Caco-2 (cell line): Measurements from ENCODE around the gene ZBED5. TPM values are rescaled to one million over a fixed set of nuclear protein-coding genes. Genes with fewer than 3 reads are reported as not detected.

Experiments
- BruUV-seq: library from RNA; stranded (reverse); fragments of 400-500 nt; replicated peaks from 2 replicates; lab custom pipeline; 2021; lab: Mats Ljungman, UMichigan
- CTCF ChIA-PET: fragments of 300-600 bp; sonication (Branson Sonifier 250); formaldehyde crosslinking; loops from one replicate; lab custom pipeline; 2022; ENCODE audit warnings: antibody characterized with exemption; lab: Charles Lee
- POLR2A ChIA-PET: fragments of 300-600 bp; sonication (Branson Sonifier 250); formaldehyde crosslinking; loops from one replicate; lab custom pipeline; 2022; ENCODE audit warnings: antibody characterized with exemption; lab: Charles Lee
- DNase-seq, 2 experiments: peaks; one replicate each; pipeline versions ENCODE4 v3.0.0 to v3.0.0-alpha.2; 2020 to 2022
- H3K27me3 ChIP-seq: replicated peaks from 2 replicates; pipeline ENCODE4 v1.6.0; 2011; ENCODE audit warnings: low read length; ENCODE audit not compliant: control insufficient read depth, insufficient read depth
- H3K36me3 ChIP-seq: 2 replicates; pipeline ENCODE4 v1.5.1; 2011; ENCODE audit warnings: low read length; ENCODE audit not compliant: control insufficient read depth, insufficient read depth
- H3K4me1 ChIP-seq: fragments of 250-450 bp; sonication (Bioruptor Pico); 2 replicates; pipeline ENCODE4 v1.5.1; 2020; ENCODE audit warnings: mild to moderate bottlenecking
- H3K4me3 ChIP-seq: 2 replicates; pipeline ENCODE4 v1.5.1; 2011; ENCODE audit warnings: low read depth, mild to moderate bottlenecking, control low read depth, low read length
- H3K9me3 ChIP-seq: fragments of 250-450 bp; sonication (Bioruptor Pico); 2 replicates; pipeline ENCODE4 v1.5.1; 2020; ENCODE audit warnings: mild to moderate bottlenecking, moderate library complexity
- H3K27ac Mint-ChIP-seq: one replicate; pipeline ENCODE4 v1.8.0; 2022; ENCODE audit warnings: mixed read lengths; ENCODE audit not compliant: unreplicated experiment
- H3K27me3 Mint-ChIP-seq: one replicate; pipeline ENCODE4 v1.8.0; 2022; ENCODE audit warnings: mixed read lengths; ENCODE audit not compliant: insufficient read depth, unreplicated experiment
- H3K36me3 Mint-ChIP-seq: one replicate; pipeline ENCODE4 v1.8.0; 2022; ENCODE audit warnings: mild to moderate bottlenecking, mixed read lengths; ENCODE audit not compliant: insufficient read depth, unreplicated experiment
- H3K4me1 Mint-ChIP-seq: one replicate; pipeline ENCODE4 v1.8.0; 2022; ENCODE audit warnings: low read depth, mixed read lengths; ENCODE audit not compliant: unreplicated experiment
- H3K4me3 Mint-ChIP-seq: one replicate; pipeline ENCODE4 v1.8.0; 2022; ENCODE audit warnings: mild to moderate bottlenecking, moderate library complexity, mixed read lengths; ENCODE audit not compliant: unreplicated experiment
- H3K9me3 Mint-ChIP-seq: one replicate; pipeline ENCODE4 v1.8.0; 2022; ENCODE audit warnings: mixed read lengths; ENCODE audit not compliant: unreplicated experiment
- intact Hi-C: fragments of 100-400 bp; cut with micrococcal nuclease; formaldehyde crosslinking; loops from one replicate; pipeline ENCODE4 v1.10.0; 2022; ENCODE audit not compliant: unreplicated experiment
- total RNA-seq: library from RNA; stranded (reverse); gene quantifications from 2 replicates; pipeline ENCODE4 v1.2.3, GENCODE V29; 2022
- TF ChIP-seq, protein P1 (sequence below), 2 experiments: fragments of 200-600 bp in 1 of 2; IDR thresholded peaks; 1 replicate in 1 of 2; 2 replicates in 1 of 2; pipeline versions ENCODE4 v1.5.1 to v1.8.0; 2011 to 2022; ENCODE audit warnings: antibody characterized with exemption in 1 of 2, control low read depth in 1 of 2, inconsistent platforms in 1 of 2, low read depth in 1 of 2, low read length in 1 of 2, mild to moderate bottlenecking in 1 of 2, moderate library complexity in 1 of 2; ENCODE audit not compliant: insufficient read depth in 1 of 2, severe bottlenecking in 1 of 2, unreplicated experiment in 1 of 2

ZBED5 gene
- total RNA-seq, 1 experiment from 2014 or later: 53.2 TPM

DNA sequence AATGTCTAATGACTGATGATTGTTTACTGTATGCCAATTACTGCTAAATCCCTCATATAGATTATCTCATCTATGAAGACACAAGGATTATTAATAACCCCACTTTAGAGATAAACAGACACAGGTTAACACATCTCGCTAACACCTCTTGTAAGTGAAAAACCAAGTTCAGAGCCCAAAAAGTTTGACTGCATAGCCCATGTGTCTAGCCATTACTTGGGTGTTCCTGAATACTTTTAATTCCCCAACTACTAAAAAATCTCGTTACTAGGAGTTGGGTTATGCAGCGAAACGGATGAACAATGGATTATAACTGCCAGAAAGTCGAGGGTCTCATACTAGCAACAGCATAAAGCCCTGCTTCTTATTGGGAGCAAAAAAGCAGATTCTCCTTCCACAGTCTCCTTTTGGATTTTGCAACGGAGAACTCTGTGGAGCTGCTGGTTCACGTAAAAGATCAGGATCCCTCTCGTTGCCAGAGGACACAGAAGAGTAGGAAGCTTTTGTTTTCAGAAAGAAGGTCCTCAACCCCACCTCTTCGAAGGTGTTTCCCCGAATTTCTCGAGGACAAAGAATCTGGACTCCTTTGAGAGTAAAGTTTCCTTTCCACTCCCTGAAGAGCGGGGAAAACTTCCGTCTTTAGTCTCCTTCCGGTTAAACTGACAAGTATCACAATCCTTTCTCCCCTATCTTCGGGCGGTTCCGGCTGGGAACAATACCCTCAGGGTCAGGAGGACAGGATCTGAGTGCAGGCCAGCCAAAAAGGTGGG is 979 bp downstream of the ZBED5 start:
- Mint-ChIP-seq H3K9me3 (no peaks in the 10 kb centered on the region), H3K36me3 (peaks cover 51% of the 10 kb centered on the region), H3K27ac (peak overlapping the region; percentile 96), H3K4me3 (peak overlapping the region; percentile 97), H3K27me3 (no peaks in the 10 kb centered on the region), H3K4me1 (peaks cover 7% of the 10 kb centered on the region)
- 0 out of 2 replicates have a peak, but pooled peaks cover 2% of the 10 kb centered on the region for H3K36me3 ChIP-seq
- DNase-seq: peak in 1 of 2 experiments; percentile 56
- H3K9me3 ChIP-seq: no peaks in the 10 kb centered on the region
- TF ChIP-seq, protein P1, sequence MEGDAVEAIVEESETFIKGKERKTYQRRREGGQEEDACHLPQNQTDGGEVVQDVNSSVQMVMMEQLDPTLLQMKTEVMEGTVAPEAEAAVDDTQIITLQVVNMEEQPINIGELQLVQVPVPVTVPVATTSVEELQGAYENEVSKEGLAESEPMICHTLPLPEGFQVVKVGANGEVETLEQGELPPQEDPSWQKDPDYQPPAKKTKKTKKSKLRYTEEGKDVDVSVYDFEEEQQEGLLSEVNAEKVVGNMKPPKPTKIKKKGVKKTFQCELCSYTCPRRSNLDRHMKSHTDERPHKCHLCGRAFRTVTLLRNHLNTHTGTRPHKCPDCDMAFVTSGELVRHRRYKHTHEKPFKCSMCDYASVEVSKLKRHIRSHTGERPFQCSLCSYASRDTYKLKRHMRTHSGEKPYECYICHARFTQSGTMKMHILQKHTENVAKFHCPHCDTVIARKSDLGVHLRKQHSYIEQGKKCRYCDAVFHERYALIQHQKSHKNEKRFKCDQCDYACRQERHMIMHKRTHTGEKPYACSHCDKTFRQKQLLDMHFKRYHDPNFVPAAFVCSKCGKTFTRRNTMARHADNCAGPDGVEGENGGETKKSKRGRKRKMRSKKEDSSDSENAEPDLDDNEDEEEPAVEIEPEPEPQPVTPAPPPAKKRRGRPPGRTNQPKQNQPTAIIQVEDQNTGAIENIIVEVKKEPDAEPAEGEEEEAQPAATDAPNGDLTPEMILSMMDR (IDR thresholded peaks at IDR 0.05; ENCODE audit: insufficient read depth in 1 of 2, low read depth in 1 of 2, low read length in 1 of 2, severe bottlenecking in 1 of 2, unreplicated experiment in 1 of 2): no peak
- CTCF ChIA-PET: interaction anchor here (0.7 to 3.1 kb wide), 3 partner anchors 37 to 63 kb away, joined by 3 to 25 read pairs (median 6); partner anchors contain the start of gene EIF4G2
- TSS peak; percentile 28 for BruUV-seq
- peaks cover 7% of the 10 kb centered on the region; the same call in 1 of the 2 replicates for H3K4me1 ChIP-seq
- H3K4me3 ChIP-seq: peak overlapping the region; percentile 90
- intact Hi-C loops: no loop called here
- POLR2A ChIA-PET: interaction anchor here (2.0 to 3.3 kb wide), 4 partner anchors 14 to 106 kb away, joined by 13 to 174 read pairs (median 14); partner anchors contain the start of genes CTR9 and EIF4G2
- no peaks in the 10 kb centered on the region for H3K27me3 ChIP-seq

DNA sequence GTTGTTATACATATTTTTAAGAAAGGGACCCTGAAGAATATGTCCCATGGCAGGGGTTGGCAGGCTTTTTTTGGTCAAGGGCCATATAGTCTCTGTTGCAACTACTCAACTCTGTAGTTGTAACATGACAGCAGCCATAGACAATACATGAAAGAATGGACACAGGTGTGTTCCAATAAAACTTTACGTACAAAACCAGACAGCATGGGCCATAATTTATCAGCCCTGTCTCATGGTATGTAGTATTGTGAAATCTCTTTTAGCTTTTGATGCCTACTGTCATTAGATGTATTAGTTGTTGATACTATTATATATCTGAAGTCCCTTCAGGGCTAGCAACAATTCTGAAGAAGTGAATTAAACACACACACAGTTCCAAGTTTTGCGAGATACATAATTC is 2.6 kb downstream of the ZBED5 start:
- H3K27me3 ChIP-seq: no peaks in the 10 kb centered on the region
- peaks cover 54% of the 10 kb centered on the region for H3K36me3 Mint-ChIP-seq
- no TSS peak for BruUV-seq
- H3K9me3 Mint-ChIP-seq: no peaks in the 10 kb centered on the region
- H3K4me1 Mint-ChIP-seq: peaks cover 7% of the 10 kb centered on the region
- H3K4me3 Mint-ChIP-seq: no peak overlapping the region
- CTCF ChIA-PET: no interaction called here
- no peak for DNase-seq
- no peaks in the 10 kb centered on the region for H3K9me3 ChIP-seq
- H3K4me1 ChIP-seq: peaks cover 7% of the 10 kb centered on the region; the same call in 1 of the 2 replicates
- H3K36me3 ChIP-seq: 0 out of 2 replicates have a peak, but pooled peaks cover 2% of the 10 kb centered on the region
- no peaks in the 10 kb centered on the region for H3K27me3 Mint-ChIP-seq
- H3K27ac Mint-ChIP-seq: no peak overlapping the region
- intact Hi-C loops: no loop called here
- H3K4me3 ChIP-seq: no peak overlapping the region
- POLR2A ChIA-PET: interaction anchor here (1.9 kb wide), 1 partner anchor 46 kb away, joined by 5 read pairs; no protein-coding TSS in a partner anchor
- TF ChIP-seq, protein P1 (IDR thresholded peaks at IDR 0.05; ENCODE audit: insufficient read depth in 1 of 2, low read depth in 1 of 2, low read length in 1 of 2, severe bottlenecking in 1 of 2, unreplicated experiment in 1 of 2): no peak

DNA sequence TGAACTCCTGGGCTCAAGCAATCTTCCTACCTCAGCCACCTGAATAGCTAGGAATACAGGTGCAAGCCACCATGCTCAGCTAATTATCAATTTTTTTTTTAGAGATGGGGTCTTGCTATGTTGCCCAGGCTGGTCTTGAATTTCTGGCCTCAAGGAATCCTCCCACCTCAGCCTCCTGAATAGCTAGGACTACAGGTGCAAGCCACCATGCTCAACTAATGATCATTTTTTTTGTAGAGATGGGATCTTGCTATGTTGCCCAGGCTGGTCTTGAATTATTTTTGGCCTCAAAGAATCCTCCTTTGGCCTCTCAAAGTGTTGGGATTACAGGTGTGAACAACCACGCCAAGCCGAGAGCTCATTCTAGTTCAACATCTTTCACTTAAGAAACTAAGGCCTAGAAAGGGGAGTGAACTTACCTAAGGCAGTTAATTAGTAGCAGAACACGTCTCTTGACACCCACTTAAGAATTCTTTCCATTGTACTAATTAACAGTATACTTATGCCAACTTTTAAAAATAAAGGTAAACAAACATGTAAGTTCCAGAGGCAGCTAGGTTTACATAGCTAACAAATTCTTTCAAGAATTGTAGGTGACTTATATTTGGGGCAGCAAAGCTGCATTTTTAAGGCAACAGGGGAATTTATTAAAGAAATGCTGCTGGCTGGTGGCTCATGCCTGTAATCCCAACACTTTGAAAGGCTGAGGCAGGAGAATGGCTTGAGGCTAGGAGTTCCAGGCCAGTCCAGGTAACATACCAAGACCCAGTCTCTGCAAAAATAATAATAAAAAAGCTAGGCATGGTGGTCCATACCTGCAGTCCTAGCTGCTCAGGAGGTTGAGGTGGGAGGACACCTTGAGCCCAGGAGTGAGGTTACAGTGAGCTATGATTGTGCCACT is 9.6 kb downstream of the ZBED5 start:
- intact Hi-C loops: no loop called here
- no peaks in the 10 kb centered on the region for H3K36me3 ChIP-seq
- POLR2A ChIA-PET: interaction anchor here (0.6 to 1.7 kb wide), 4 partner anchors 10 to 56 kb away, joined by 3 to 12 read pairs (median 7); partner anchors contain the start of genes EIF4G2 and ZBED5

More for the DNA sequence above, 9.6 kb downstream of the ZBED5 start:
- Mint-ChIP-seq H3K27me3 (no peaks in the 10 kb centered on the region), H3K9me3 (no peaks in the 10 kb centered on the region), H3K36me3 (peaks cover 16% of the 10 kb centered on the region), H3K4me1 (no peaks in the 10 kb centered on the region), H3K4me3 (no peak overlapping the region), H3K27ac (no peak overlapping the region)
- Histone ChIP-seq H3K9me3 (no peaks in the 10 kb centered on the region), H3K4me3 (no peak overlapping the region), H3K4me1 (peaks cover 8% of the 10 kb centered on the region), H3K27me3 (no peaks in the 10 kb centered on the region)
- CTCF ChIA-PET: interaction anchor here (1.2 to 2.2 kb wide), 3 partner anchors 39 to 180 kb away, joined by 3 to 9 read pairs (median 4); partner anchors contain the start of gene EIF4G2
- TF ChIP-seq, protein P1 (IDR thresholded peaks at IDR 0.05; ENCODE audit: insufficient read depth in 1 of 2, low read depth in 1 of 2, low read length in 1 of 2, severe bottlenecking in 1 of 2, unreplicated experiment in 1 of 2): no peak
- DNase-seq: no peak
- BruUV-seq: no TSS peak
